Tibial nerve (tissue), 4 donors: ENCODE data around the gene IFIH1.

Source experiments
- CTCF ChIP-seq, 5 experiments: fragments of 200-600 bp in 3 of 5; fragments of 450-650 bp in 2 of 5; sonication (generic) in 3 of 5; IDR thresholded peaks; one replicate each; pipeline ENCODE4 v1.5.1; 2016 to 2019; ENCODE audit warnings: antibody characterized with exemption in 5 of 5, mild to moderate bottlenecking in 3 of 5, moderate library complexity in 2 of 5
- EP300 ChIP-seq, 2 donors: sonication (generic); formaldehyde crosslinking; IDR thresholded peaks; one replicate each; pipeline ENCODE4 v1.6.1; 2017; ENCODE audit warnings: antibody characterized with exemption in 2 of 2, mild to moderate bottlenecking in 1 of 2

- TF ChIP-seq CTCF (IDR thresholded peaks at IDR 0.05), result no peak
- TF ChIP-seq EP300 (IDR thresholded peaks at IDR 0.05), result no peak
These were observed 64.1 kb downstream of the IFIH1 start for GRCh38 chr2:162254236-162254871.
